GM13976 (cell line): Measurements from ENCODE around the gene CAPN3.

Experiments used
- DNase-seq: peaks from one replicate; pipeline ENCODE4 v3.0.0; 2012; ENCODE audit warnings: low spot score
- in situ Hi-C: fragments of 300-500 bp; cut with MboI; formaldehyde crosslinking; loops from one replicate; pipeline ENCODE4 v1.12.0; 2022; ENCODE audit warnings: low sequenced_read_pairs, mixed read lengths, inconsistent platforms; ENCODE audit not compliant: unreplicated experiment
- TF ChIP-seq, protein P1 (sequence below): IDR thresholded peaks from 2 replicates; pipeline ENCODE4 v1.5.1; 2012; ENCODE audit warnings: borderline replicate concordance, mild to moderate bottlenecking; ENCODE audit not compliant: insufficient read depth; ENCODE audit errors: extremely low read depth, missing control alignments, control extremely low read depth

CAPN3 gene

DNA sequence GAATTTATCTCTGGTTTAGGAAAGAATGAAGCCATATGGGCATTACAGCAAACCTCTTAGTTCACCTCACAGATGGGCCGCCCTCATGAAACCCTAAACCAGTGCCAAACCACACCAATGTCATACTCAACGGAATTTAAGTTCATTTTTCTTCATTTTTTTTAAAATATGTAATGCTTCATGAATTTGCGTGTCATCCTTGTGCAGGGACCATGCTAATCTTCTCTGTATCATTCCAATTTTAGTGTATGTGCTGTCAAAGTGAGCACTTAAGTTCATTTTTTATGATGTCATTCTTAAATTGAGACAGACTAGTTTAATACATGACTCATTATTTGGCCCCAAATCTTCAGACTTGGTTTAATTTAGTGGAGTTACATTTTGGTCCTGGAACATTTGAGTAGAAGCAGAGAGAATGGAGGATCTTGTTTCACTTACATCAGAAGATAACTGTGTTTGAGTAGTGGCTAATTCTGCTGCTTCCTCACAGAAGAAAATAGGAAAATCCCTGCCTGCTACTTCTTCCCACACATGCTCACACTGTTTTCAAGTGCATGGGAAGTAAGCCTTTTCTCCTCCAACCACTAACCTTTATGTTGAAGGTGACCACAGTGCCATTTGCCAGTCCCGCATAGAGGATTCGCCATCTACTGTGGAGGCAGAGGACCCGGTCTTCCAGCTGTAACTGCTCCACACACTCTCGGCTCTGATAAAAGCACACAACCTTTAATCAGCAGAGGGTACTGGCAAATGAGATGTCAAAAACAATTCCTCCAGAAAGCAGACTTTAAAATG, 68.3 kb downstream of the CAPN3 start:
- in situ Hi-C loops = no loop called here
- DNase-seq = no peak
- TF ChIP-seq, protein P1, sequence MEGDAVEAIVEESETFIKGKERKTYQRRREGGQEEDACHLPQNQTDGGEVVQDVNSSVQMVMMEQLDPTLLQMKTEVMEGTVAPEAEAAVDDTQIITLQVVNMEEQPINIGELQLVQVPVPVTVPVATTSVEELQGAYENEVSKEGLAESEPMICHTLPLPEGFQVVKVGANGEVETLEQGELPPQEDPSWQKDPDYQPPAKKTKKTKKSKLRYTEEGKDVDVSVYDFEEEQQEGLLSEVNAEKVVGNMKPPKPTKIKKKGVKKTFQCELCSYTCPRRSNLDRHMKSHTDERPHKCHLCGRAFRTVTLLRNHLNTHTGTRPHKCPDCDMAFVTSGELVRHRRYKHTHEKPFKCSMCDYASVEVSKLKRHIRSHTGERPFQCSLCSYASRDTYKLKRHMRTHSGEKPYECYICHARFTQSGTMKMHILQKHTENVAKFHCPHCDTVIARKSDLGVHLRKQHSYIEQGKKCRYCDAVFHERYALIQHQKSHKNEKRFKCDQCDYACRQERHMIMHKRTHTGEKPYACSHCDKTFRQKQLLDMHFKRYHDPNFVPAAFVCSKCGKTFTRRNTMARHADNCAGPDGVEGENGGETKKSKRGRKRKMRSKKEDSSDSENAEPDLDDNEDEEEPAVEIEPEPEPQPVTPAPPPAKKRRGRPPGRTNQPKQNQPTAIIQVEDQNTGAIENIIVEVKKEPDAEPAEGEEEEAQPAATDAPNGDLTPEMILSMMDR = no peak

DNA sequence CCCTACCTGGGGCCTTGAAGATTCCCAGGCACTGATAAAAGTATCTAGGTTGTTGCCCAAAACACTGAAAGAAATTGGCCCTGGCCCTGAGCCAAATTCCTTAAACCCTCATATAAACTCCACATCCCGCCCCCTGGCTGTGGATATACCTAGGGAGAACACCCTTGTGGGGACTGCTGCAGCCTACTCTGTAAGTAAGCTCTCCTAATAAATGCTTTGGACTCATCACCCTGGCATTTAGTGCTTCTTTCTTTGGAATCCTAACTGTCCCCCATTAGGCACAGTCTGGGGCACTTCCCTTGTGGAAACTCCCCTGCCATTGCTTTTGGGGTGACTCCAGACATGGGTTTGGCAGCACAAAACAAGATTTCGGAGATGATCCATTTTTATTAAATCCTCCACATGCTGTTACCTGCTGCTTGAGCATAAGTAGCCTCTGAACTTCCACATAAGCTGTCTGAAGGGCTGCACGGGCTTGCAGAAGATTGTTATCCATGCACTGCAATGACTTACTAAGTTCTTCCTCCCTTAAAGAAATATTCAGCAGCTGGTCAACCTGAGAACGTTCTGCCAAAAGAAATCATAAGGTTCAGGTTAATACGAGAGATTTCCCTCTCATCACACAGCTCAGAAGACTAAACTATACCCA, 85.2 kb downstream of the CAPN3 start:
- in situ Hi-C loops = no loop called here
- TF ChIP-seq, protein P1 = no peak
- DNase-seq = no peak

DNA sequence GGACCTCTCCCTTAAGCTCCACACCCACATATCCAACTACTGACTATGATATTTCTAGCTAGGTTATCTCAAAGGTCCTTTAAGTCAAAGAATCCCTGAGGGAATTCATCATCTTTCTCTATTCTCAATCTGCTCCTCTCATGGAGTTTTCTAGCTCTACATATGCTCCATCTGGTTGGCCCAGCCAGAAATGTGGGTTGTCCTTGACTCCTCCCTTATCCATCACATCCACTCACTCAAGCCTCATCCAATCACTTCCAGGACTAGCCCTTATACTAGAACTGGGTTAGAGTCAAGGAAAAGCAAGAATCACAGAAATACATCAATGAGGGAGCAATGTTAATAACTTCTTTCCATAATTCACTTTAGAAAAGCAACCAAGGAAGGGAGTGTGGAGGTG, 86.2 kb downstream of the CAPN3 start:
- DNase-seq = no peak
- in situ Hi-C loops = no loop called here
- TF ChIP-seq, protein P1 = no peak

DNA sequence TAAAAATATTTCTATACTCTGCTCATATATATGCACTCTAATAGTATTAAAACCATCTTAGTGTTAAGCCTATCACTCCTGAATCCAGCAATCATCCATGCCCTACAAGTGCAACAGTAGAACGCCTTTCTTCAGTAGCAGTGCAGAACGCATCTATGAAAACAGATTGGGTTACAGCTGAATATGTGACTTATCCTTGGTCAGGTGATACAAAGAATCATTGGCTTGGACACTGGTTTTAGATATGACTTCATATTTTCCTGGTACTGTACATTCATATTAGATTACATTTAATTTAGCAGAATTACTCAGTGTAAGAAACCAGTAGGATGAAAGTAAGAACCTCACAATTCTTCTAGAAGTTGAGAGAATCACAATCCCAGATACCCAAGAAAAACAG, 88.3 kb downstream of the CAPN3 start:
- DNase-seq = no peak
- in situ Hi-C loops = no loop called here
- TF ChIP-seq, protein P1 = no peak

DNA sequence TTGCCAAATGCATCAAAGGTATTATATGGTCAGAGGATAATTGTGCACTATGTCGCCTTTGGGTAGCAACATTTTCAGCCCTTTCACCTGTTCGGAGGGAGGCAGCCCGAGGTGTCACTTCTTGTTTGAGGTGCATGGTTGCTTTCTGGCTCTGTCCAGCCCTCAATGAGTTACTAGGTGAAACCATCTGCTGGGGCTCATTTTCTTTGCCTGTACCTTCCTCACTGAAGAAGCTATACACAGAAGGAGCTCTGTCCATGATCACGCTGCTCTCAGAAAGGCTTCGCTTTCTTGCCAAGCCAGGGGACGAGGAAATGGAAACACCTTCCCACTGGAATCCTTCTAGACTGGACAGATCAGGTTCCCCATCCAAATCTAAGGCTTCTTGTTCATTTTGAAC, 89.0 kb downstream of the CAPN3 start:
- no peak for DNase-seq
- TF ChIP-seq, protein P1 = no peak
- in situ Hi-C loops = no loop called here

DNA sequence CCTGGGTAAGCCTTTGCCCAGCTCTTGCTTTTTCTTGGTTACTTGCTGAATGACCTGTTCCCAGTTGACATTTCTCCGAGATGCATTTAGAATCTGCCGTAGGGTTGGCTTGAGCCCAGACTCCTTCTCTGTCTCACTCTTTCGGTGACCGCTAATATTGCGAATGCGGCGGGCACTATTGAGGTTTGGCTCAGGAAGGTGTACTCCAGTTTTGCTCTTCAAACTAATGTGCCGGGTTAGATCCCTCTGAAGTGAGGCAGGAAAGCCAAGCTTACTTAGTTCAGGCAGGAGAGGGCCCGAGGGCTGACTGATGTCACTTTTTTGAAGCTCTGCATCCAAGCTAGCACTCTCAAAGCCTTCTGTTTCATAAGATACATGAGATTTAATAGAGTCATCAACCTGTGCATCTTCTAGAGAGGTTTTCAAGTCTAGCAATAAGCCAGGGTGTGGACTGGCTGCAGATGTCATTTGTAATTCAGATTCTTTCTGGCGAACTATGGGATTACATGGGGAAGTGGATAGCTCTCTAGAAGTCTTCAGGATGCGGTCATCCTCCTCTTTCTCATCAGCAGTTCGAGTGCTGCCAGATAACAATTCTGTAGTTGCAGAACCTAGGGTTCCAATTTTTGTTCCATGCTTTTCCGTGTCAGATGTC, 90.6 kb downstream of the CAPN3 start:
- DNase-seq = no peak
- in situ Hi-C loops = no loop called here
- TF ChIP-seq, protein P1 = no peak
